ENCODE measurements around the gene NDUFS6.
"Not testable (repeated sequence)": the region's sequence is repeated elsewhere in the genome, so short reads cannot be mapped to it uniquely, and the experiment has no call there.

NDUFS6 gene

GRCh38 chr5:1793966-1794900, 7.0 kb upstream of the NDUFS6 start:
- in situ Hi-C loops (cut with HindIII; ENCODE audit: low sequenced_read_pairs), result no loop called here

GRCh38 chr5:1794901-1795290, 6.3 kb upstream of the NDUFS6 start:
- in situ Hi-C loops (cut with HindIII; ENCODE audit: low sequenced_read_pairs), result no loop called here

GRCh38 chr5:1795506-1795905, 5.7 kb upstream of the NDUFS6 start:
- in situ Hi-C loops (cut with HindIII; ENCODE audit: low sequenced_read_pairs), result no loop called here

- in situ Hi-C loops (cut with HindIII; ENCODE audit: low sequenced_read_pairs), result no loop called here
Observed at GRCh38 chr5:1795931-1796330, 5.3 kb upstream of the NDUFS6 start.

- in situ Hi-C loops (cut with HindIII; ENCODE audit: low sequenced_read_pairs), result no loop called here
Observed at GRCh38 chr5:1796371-1797102, 4.7 kb upstream of the NDUFS6 start.

- in situ Hi-C loops (cut with HindIII; ENCODE audit: low sequenced_read_pairs), result no loop called here
Observed at GRCh38 chr5:1797103-1797800, 4.0 kb upstream of the NDUFS6 start.

GRCh38 chr5:1797855-1798254, 3.4 kb upstream of the NDUFS6 start:
- in situ Hi-C loops (cut with HindIII; ENCODE audit: low sequenced_read_pairs), result no loop called here

- in situ Hi-C loops (cut with HindIII; ENCODE audit: low sequenced_read_pairs), result not testable (repeated sequence)
Observed at GRCh38 chr5:1798589-1798988, 2.6 kb upstream of the NDUFS6 start.

- in situ Hi-C loops (cut with HindIII; ENCODE audit: low sequenced_read_pairs), result no loop called here
Observed at GRCh38 chr5:1799110-1799601, 2.1 kb upstream of the NDUFS6 start.

- in situ Hi-C loops (cut with HindIII; ENCODE audit: low sequenced_read_pairs), result loop anchor here (5.0 kb wide), 1 partner anchor 38 kb away; no protein-coding TSS in a partner anchor
Observed at GRCh38 chr5:1799602-1800471, 1.4 kb upstream of the NDUFS6 start, which contains the start of gene MRPL36. Gene MRPL36 (minus strand): TSS chr5:1799837. CDS start chr5:1798935, 902 bp downstream.

- in situ Hi-C loops (cut with HindIII; ENCODE audit: low sequenced_read_pairs), result loop anchor here (5.0 kb wide), 1 partner anchor 38 kb away; no protein-coding TSS in a partner anchor
Observed at GRCh38 chr5:1800472-1801221, 560 bp upstream of the NDUFS6 start.

- in situ Hi-C loops (cut with HindIII; ENCODE audit: low sequenced_read_pairs), result loop anchor here (5.0 kb wide), 1 partner anchor 40 kb away; no protein-coding TSS in a partner anchor
Observed at GRCh38 chr5:1801967-1802295, 724 bp downstream of the NDUFS6 start.

GRCh38 chr5:1803192-1803591, 2.0 kb downstream of the NDUFS6 start:
- in situ Hi-C loops (cut with HindIII; ENCODE audit: low sequenced_read_pairs), result loop anchor here (5.0 kb wide), 1 partner anchor 41 kb away; no protein-coding TSS in a partner anchor

- in situ Hi-C loops (cut with HindIII; ENCODE audit: low sequenced_read_pairs), result loop anchor here (5.0 kb wide), 1 partner anchor 42 kb away; no protein-coding TSS in a partner anchor
Observed at GRCh38 chr5:1804001-1804690, 2.9 kb downstream of the NDUFS6 start.

GRCh38 chr5:1805326-1805725, 4.1 kb downstream of the NDUFS6 start:
- in situ Hi-C loops (cut with HindIII; ENCODE audit: low sequenced_read_pairs), result no loop called here

GRCh38 chr5:1805736-1806135, 4.5 kb downstream of the NDUFS6 start:
- in situ Hi-C loops (cut with HindIII; ENCODE audit: low sequenced_read_pairs), result no loop called here

GRCh38 chr5:1806199-1806598, 5.0 kb downstream of the NDUFS6 start:
- in situ Hi-C loops (cut with HindIII; ENCODE audit: low sequenced_read_pairs), result no loop called here

GRCh38 chr5:1806974-1807373, 5.8 kb downstream of the NDUFS6 start:
- in situ Hi-C loops (cut with HindIII; ENCODE audit: low sequenced_read_pairs), result no loop called here

Measured in endothelial cell of hepatic sinusoid (primary cell).